Measurements from ENCODE around the gene HP. TPM values are rescaled to one million over a fixed set of nuclear protein-coding genes. Genes with fewer than 3 reads are reported as not detected.
"Not testable (repeated sequence)": the region's sequence is repeated elsewhere in the genome, so short reads cannot be mapped to it uniquely, and the experiment has no call there.

HP gene
- polyA plus RNA-seq, 3 donors: 0.74 to 0.99 (median 0.77) TPM

DNA sequence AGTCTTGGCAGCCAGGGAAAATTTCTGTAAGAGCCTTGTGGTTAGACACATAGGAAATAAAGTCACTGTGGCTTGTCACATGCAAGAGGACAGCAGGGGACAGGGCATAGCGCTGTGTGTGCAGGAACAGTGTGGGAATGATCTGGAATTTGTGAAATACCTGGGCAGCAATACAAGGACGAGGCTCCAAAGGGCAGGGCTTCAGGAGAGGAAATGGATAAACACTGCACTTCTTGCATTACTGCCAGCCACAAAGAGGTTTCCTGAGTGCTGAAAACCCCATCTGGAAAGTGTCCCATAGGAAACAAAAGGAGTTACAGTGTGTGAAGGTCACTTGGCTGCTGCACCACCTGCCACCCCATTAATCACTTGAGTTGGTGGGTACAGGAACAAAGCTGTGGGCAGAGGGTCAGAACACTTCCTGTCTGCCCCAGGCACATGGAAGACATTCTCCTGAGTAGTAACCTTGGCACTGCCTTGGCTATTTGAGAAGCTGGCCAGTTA lies 12.1 kb upstream of the HP start:
- DNase-seq: peak; percentile 47

- DNase-seq: no peak
Measured at GRCh38 chr16:72043058-72043457, 11.2 kb upstream of the HP start.

- no peak for DNase-seq
Measured at GRCh38 chr16:72043539-72043938, 10.8 kb upstream of the HP start.

GRCh38 chr16:72044296-72044695 lies 10.0 kb upstream of the HP start:
- no peak for DNase-seq

GRCh38 chr16:72044825-72045359 lies 9.4 kb upstream of the HP start:
- DNase-seq: no peak

DNA sequence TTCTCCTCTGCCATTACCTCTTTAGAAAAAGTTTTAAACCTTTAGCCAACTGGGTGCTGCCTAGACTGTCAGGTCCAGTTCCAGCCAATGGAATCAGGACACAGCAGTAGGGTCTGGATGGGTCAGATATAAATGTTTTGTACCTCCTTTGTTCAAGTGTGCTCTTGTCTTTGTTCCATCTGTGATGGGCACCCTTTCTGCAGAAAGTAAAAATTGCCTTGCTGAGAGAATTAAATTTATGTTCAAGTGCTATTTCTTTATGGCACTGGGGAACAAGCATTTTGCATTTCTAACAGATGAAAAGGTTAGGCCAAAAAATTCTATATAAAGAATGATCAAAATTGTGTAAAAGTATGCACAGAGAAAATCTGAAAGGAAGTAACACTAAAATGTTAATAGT lies 5.2 kb upstream of the HP start:
- no peak for DNase-seq

DNA sequence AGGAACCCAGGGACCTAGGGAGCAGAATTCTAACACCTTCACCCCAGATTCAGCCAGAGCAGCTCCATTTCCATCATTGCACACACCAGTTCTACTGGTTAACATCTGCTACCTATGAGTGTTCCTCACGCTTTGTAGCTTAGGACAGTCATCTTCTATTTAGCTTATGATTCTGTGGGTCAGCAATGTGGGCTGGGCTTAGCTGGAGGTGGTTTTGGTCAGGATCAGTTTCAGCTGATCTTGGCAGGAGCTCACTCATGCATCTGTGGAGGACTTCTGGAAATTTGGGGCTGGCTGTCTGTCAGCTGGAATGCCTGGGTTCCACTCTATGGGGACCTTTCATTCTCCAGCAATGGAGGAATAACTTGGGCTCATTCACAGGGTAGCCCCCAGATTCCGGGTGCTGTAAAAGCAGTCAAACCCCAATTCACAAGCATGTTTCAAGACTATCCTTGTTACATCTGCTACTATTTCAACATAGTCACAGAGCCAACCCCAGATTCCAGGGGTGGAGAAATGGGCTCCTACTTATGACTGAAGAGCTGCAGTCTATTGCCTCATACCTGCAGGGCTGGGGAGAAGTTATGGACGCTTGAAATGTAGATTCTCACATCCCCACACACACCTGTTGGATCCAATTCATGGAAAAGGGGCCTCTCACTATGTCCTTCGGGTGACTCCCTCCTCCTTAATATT lies 3.4 kb upstream of the HP start:
- DNase-seq: no peak

DNA sequence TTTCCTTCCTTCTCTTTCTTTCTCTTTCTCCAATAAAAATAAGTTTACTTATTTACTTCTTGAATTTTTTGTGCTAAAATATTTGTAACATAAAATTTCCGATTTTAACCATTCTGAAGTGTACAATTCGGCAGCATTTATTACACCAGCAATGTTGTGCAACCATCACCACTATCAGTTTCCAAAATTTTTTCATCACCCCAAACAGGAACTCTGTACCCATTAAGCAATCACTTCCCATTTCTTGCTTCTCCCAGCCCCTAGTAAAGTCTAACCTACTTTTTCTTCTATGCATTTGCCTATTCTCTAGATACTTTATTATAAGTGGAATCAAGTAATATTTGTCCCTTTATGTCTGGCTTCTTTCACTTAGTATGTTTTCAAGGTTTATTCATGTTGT lies 2.5 kb upstream of the HP start:
- no peak for DNase-seq

- no peak for DNase-seq
Measured at GRCh38 chr16:72055911-72056310, 1.6 kb downstream of the HP start.

- not testable (repeated sequence) for DNase-seq
Measured at GRCh38 chr16:72057313-72057712, 3.0 kb downstream of the HP start.

DNA sequence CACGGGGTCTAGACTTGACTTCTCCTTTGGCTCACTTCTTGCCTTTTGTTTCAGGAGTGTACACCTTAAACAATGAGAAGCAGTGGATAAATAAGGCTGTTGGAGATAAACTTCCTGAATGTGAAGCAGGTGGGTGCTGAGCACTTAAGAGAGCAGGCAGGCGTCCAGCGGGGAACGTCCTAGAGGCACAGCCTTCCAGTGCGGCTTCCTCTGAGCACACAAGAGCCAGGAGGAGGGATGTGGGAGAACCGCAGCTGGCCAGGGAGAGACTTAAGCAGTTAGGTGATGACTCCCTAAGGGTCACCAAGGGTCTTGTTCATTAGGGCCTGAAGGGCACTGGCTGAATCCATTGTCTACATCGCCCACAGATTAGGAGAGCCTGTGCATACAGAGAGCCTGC lies 4.8 kb downstream of the HP start:
- not testable (repeated sequence) for DNase-seq

GRCh38 chr16:72060405-72060804 lies 6.1 kb downstream of the HP start:
- DNase-seq: no peak

DNA sequence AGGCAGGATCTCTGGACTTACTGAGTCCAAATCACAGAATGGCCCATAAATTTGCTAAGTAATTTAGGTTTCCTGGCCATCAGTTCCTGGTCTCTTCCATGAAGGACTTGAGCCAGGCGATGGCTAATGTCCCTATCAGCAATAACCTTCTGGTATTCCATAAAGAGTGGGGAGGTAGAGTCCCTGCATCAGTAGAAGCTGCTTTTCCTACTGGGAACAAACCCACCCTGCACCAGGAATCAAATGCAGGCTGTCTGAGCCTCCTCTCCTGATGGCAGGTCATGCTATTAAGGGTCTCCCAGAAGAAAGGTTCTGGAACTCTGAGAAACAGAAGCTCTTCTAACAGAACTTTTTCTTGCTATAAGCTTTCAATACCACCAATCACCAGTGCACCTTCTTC lies 7.3 kb downstream of the HP start:
- DNase-seq: no peak

DNA sequence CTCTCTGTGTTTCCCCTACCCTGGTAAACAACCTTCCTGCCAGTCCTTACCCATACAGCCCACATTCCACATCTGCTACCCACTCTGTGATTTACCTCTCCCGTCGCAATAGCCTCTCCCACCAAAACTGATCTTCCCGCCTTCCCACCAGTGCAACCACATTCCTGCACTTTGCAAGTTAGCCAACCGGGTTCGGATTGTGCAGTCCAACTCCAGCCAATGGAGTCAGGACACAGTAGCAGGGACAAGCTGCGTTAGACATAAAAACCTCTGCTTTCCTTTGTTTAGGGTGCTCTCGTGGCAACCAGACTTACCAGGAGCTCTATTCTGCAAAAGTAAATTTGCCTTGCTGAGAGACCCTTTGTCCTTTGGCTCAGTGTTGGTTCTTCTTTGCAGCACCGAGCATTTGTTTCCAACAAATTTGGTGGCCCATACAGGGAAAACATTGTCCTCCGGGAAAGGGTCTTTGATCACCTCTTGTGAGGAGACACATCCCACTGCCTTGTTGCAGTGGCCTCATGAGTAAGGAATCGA lies 10.1 kb downstream of the HP start:
- DNase-seq: no peak

GRCh38 chr16:72066747-72067146 lies 12.4 kb downstream of the HP start:
- peak; percentile 20 for DNase-seq

DNA sequence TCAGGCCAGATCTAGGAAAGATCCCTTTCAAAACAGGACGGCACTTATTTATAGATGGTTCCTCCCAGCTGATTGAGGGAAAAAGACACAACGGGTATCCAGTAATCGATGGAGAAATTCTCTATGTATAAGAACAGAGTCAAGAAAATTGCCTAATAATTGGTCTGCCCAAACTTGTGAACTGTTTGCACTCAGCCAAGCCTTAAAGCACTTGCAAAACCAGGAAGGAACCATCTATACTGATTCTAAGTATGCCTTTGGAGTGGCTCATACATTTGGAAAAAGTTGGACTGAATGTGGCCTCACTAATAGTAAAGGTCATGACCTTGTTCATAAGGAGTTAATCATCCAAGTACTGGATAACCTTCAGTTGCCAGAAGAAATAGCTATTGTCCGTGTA lies 14.6 kb downstream of the HP start:
- DNase-seq: no peak

DNA sequence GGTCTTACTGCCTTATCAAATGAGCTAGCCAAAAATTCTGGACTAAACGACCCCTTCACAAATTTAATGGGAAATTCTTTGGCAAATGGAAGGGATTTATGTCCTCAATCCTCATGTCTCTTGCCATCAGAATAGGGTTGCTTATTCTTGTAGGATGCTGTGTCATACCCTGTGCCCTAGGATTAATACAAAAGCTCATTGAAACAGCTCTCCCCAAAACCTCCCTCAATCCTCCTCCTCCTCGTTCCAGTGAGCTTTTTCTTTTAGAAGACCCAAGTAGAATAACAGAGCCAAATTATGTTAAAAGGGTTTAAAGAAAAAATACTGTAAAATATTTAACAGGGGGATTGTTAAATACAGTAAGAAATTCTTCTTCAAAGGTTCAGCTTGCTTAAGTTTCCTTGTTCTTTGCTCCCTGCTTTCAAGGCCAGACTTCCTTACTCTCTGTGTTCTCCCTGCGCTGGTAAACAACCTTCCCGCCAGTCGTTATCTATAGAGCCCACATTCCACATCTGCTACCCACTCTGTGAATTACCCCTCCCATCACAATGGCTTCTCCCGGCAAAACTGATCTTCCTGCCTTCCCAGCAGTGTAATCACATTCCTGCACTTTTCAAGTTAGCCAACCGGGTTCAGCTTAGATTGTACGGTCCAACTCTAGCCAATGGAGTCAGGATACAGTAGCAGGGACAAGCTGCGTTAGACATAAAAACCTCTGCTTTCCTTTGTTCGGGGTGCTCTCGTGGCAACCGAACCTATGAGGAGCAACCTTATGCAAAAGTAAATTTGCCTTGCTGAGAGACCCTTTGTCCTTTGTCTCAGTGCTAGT lies 18.4 kb downstream of the HP start:
- no peak for DNase-seq

DNA sequence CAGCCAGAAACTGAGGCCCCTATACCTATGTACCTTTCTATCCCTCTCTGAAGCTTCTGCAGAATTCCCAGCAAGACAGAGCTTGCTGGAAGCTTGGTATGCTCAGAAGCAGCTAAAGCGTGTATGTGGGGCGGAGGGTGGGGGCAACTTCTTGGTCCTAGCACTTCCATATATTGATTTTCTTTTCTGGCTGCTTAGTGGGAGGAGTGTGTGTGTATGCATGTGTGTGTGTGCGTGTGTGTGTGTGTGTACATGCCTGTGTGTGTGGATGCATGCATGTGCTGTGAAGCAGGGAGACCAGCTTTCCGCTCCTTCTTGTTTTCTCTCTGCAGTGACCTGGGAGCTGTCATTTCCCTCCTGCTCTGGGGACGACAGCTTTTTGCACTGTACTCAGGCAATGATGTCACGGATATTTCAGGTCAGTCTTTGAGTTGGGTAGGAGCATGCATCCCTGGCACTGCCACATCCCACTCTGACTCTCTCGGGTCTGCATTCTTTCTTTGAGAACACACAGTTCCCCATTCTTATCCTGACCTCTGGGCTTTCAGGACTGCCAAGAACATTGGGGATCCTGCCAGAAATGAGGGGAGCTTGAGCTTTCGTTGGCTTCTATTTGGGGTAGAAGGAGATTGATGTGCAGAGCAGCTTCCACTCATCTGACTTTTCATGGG lies 19.4 kb downstream of the HP start:
- no peak for DNase-seq

DNA sequence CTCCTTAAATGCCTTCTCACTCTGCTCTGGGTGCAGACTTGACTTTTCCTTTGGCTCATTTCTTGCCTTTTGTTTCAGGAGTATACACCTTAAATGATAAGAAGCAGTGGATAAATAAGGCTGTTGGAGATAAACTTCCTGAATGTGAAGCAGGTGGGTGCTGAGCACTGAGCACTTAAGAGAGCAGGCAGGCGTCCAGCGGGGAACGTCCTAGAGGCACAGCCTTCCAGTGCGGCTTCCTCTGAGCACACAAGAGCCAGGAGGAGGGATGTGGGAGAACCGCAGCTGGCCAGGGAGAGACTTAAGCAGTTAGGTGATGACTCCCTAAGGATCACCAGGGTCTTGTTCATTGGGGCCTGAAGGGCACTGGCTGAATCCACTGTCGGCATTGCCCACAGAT lies 20.8 kb downstream of the HP start:
- DNase-seq: not testable (repeated sequence)

- DNase-seq: not testable (repeated sequence)
Measured at GRCh38 chr16:72076991-72077706, 22.8 kb downstream of the HP start.

DNA sequence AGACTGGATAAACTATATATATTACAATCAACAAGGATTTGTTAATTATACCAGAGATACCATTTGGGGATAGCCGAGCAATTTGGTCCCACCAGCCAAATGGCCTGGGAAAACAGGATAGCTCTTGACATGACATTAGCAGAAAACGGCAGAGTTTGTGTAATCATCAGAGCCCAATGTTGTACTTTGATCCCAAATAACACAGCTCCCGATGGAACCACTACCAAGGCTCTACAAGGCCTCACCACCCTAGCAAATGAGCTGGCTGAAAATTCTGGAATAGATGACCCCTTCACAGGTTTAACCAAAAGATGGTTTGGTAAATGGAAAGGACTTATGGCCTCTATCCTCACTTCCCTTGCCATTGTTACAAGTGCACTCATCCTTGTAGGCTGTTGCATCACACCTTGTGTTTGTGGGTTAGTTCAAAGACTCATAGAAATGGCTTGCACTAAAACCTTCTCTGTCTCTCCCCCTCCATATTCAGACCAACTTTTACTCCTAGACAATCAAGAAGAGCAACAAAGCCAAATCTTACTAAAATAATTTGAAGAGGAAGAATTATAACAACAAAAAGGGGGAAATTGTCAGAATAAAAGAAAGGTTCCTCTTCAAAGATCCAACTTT lies 29.6 kb downstream of the HP start:
- no peak for DNase-seq
